Measurements from ENCODE around the gene ZNF766. TPM values are rescaled to one million over a fixed set of nuclear protein-coding genes. Genes with fewer than 3 reads are reported as not detected.

Gene ZNF766
- total RNA-seq, 1 experiment from 2014 or later, result 17.9 TPM

GRCh38 chr19:52219611-52220010 is 49.8 kb upstream of the ZNF766 start:
- intact Hi-C loops (cut with micrococcal nuclease), result no loop called here
- ChIA-PET CTCF (no interaction called here), RAD21 (ENCODE audit: low non-redundant PET in 1 of 2, low total read pairs in 2 of 2, uncharacterized antibody in 2 of 2, unreplicated experiment in 2 of 2) (no interaction called here), POLR2A (no interaction called here)
- DNase-seq (ENCODE audit: low read depth, low spot score), result no peak
- H3K9me3 ChIP-seq (ENCODE audit: control insufficient read depth in 1 of 2, insufficient read depth in 1 of 2, low read depth in 1 of 2, low read length in 2 of 2), result no peaks in the 10 kb centered on the region
- no peak overlapping the region for H3K4me3 ChIP-seq (replicated peaks in 1 of 2; ENCODE audit: low read depth in 1 of 2, low read length in 2 of 2)
- BruUV-seq (replicated peaks), result no TSS peak
- no peak overlapping the region for H3K27ac ChIP-seq (ENCODE audit: low read depth, low read length)
- peaks cover 7% of the 10 kb centered on the region; the same call in 1 of the 2 replicates for H3K79me2 ChIP-seq (ENCODE audit: insufficient read depth, low read length)
- H3K36me3 ChIP-seq (ENCODE audit: control insufficient read depth in 1 of 2, insufficient read depth in 2 of 2, low read length in 2 of 2), result peaks cover 80 to 82% of the 10 kb centered on the region in 2 experiments
- no peaks in the 10 kb centered on the region for H3K9me2 ChIP-seq (ENCODE audit: insufficient read depth)
- no peak overlapping the region for H3K9ac ChIP-seq (ENCODE audit: low read length)
- ATAC-seq, result no peak
- no peaks in the 10 kb centered on the region for H3K4me1 ChIP-seq (ENCODE audit: control insufficient read depth in 1 of 2, insufficient read depth in 2 of 2, low read length in 2 of 2)
- TF ChIP-seq CTCF (IDR thresholded peaks at IDR 0.05 in 2 of 3, conservative IDR thresholded peaks at IDR 0.05 in 1 of 3; ENCODE audit: borderline replicate concordance in 1 of 3, insufficient read depth in 1 of 3, low read depth in 2 of 3, low read length in 2 of 3) (no peak), RAD21 (IDR thresholded peaks at IDR 0.05; ENCODE audit: low read depth) (no peak), FOSL1 (IDR thresholded peaks at IDR 0.05; ENCODE audit: low read depth) (no peak), POLR2AphosphoS5 (IDR thresholded peaks at IDR 0.05; ENCODE audit: low read depth, low read length) (no peak), ELF1 (IDR thresholded peaks at IDR 0.05; ENCODE audit: borderline replicate concordance, low read depth) (no peak), CBX3 (IDR thresholded peaks at IDR 0.05; ENCODE audit: low read depth) (no peak), SP1 (IDR thresholded peaks at IDR 0.05; ENCODE audit: low read depth) (no peak), EZH2phosphoT487 (IDR thresholded peaks at IDR 0.05; ENCODE audit: borderline replicate concordance) (no peak), JUND (IDR thresholded peaks at IDR 0.05) (no peak), EZH2 (IDR thresholded peaks at IDR 0.05) (no peak), YY1 (IDR thresholded peaks at IDR 0.05; ENCODE audit: extremely low read depth, insufficient replicate concordance, low read depth, low read length) (no peak), SIN3A (IDR thresholded peaks at IDR 0.05; ENCODE audit: low read depth) (no peak), ATF3 (IDR thresholded peaks at IDR 0.05) (no peak), SRF (IDR thresholded peaks at IDR 0.05; ENCODE audit: low read depth) (no peak), ZNF274 (IDR thresholded peaks at IDR 0.05; ENCODE audit: low read depth, low read length) (no peak), TCF7L2 (IDR thresholded peaks at IDR 0.05; ENCODE audit: borderline replicate concordance, extremely low read depth, insufficient read depth, insufficient read length) (no peak), ZFX (IDR thresholded peaks at IDR 0.05) (no peak), EGR1 (IDR thresholded peaks at IDR 0.05; ENCODE audit: low read depth) (no peak), ZBTB33 (IDR thresholded peaks at IDR 0.05; ENCODE audit: extremely low read depth, insufficient replicate concordance, low read length) (no peak), MAX (IDR thresholded peaks at IDR 0.05) (no peak)
- H3K4me2 ChIP-seq (ENCODE audit: low read length), result no peak overlapping the region
- no peaks in the 10 kb centered on the region for H4K20me1 ChIP-seq (ENCODE audit: insufficient read depth)
- no peaks in the 10 kb centered on the region for H3K27me3 ChIP-seq (ENCODE audit: insufficient read depth, low read length)
- H2AFZ ChIP-seq (ENCODE audit: low read depth, low read length, poor library complexity, severe bottlenecking), result no peak overlapping the region

Measured in HCT116 (cell line).